ENCODE results near the gene GPR141.

The GPR141 gene

GRCh38 chr7:37683246-37684120 lies at the start of gene GPR141:
Gene GPR141, plus strand, starts transcription at chr7:37683766. Its CDS starts 56,628 bp downstream, at chr7:37740394.
- DNase-seq (ENCODE audit: extremely low read depth in 1 of 2, low read depth in 1 of 2), result no peak

GRCh38 chr7:37635346-37635745 lies 48.2 kb upstream of the GPR141 start:
- no peak for DNase-seq (ENCODE audit: extremely low read depth in 1 of 2, low read depth in 1 of 2)

- DNase-seq (ENCODE audit: extremely low read depth in 1 of 2, low read depth in 1 of 2), result no peak
Observed at GRCh38 chr7:37642028-37642540, 41.5 kb upstream of the GPR141 start.

GRCh38 chr7:37643876-37644275 lies 39.7 kb upstream of the GPR141 start:
- no peak for DNase-seq (ENCODE audit: extremely low read depth in 1 of 2, low read depth in 1 of 2)

- no peak for DNase-seq (ENCODE audit: extremely low read depth in 1 of 2, low read depth in 1 of 2)
Observed at GRCh38 chr7:37645282-37646050, 38.1 kb upstream of the GPR141 start.

GRCh38 chr7:37656913-37657530 lies 26.5 kb upstream of the GPR141 start:
- no peak for DNase-seq (ENCODE audit: extremely low read depth in 1 of 2, low read depth in 1 of 2)

- DNase-seq (ENCODE audit: extremely low read depth in 1 of 2, low read depth in 1 of 2), result peak in 1 of 2 donors; percentile 15
Observed at GRCh38 chr7:37657816-37658215, 25.8 kb upstream of the GPR141 start.

- DNase-seq (ENCODE audit: extremely low read depth in 1 of 2, low read depth in 1 of 2), result no peak
Observed at GRCh38 chr7:37659971-37660565, 23.5 kb upstream of the GPR141 start.

- no peak for DNase-seq (ENCODE audit: extremely low read depth in 1 of 2, low read depth in 1 of 2)
Observed at GRCh38 chr7:37660614-37661013, 23.0 kb upstream of the GPR141 start.

GRCh38 chr7:37663693-37664092 lies 19.9 kb upstream of the GPR141 start:
- DNase-seq (ENCODE audit: extremely low read depth in 1 of 2, low read depth in 1 of 2), result no peak

GRCh38 chr7:37665352-37666022 lies 18.1 kb upstream of the GPR141 start:
- DNase-seq (ENCODE audit: extremely low read depth in 1 of 2, low read depth in 1 of 2), result no peak

GRCh38 chr7:37666026-37666799 lies 17.4 kb upstream of the GPR141 start:
- no peak for DNase-seq (ENCODE audit: extremely low read depth in 1 of 2, low read depth in 1 of 2)

GRCh38 chr7:37669818-37670217 lies 13.7 kb upstream of the GPR141 start:
- DNase-seq (ENCODE audit: extremely low read depth in 1 of 2, low read depth in 1 of 2), result no peak

GRCh38 chr7:37670436-37670835 lies 13.1 kb upstream of the GPR141 start:
- no peak for DNase-seq (ENCODE audit: extremely low read depth in 1 of 2, low read depth in 1 of 2)

- DNase-seq (ENCODE audit: extremely low read depth in 1 of 2, low read depth in 1 of 2), result no peak
Observed at GRCh38 chr7:37671876-37672275, 11.7 kb upstream of the GPR141 start.

- no peak for DNase-seq (ENCODE audit: extremely low read depth in 1 of 2, low read depth in 1 of 2)
Observed at GRCh38 chr7:37672926-37673325, 10.6 kb upstream of the GPR141 start.

GRCh38 chr7:37673523-37673922 lies 10.0 kb upstream of the GPR141 start:
- DNase-seq (ENCODE audit: extremely low read depth in 1 of 2, low read depth in 1 of 2), result no peak

- DNase-seq (ENCODE audit: extremely low read depth in 1 of 2, low read depth in 1 of 2), result no peak
Observed at GRCh38 chr7:37674531-37674930, 9.0 kb upstream of the GPR141 start.

GRCh38 chr7:37675749-37676148 lies 7.8 kb upstream of the GPR141 start:
- no peak for DNase-seq (ENCODE audit: extremely low read depth in 1 of 2, low read depth in 1 of 2)

- no peak for DNase-seq (ENCODE audit: extremely low read depth in 1 of 2, low read depth in 1 of 2)
Observed at GRCh38 chr7:37684927-37685326, 1.4 kb downstream of the GPR141 start.
